ENCODE results near the gene LRRFIP1. TPM values are rescaled to one million over a fixed set of nuclear protein-coding genes. Genes with fewer than 3 reads are reported as not detected.
A peak's percentile ranks its signal among the peaks of the same experiment; 100 is the strongest.

LRRFIP1 gene
- total RNA-seq = 37.1 and 38.5 TPM in 2 replicates
- long read RNA-seq, partial matches to known transcripts = 10 of 20 reads
- long read RNA-seq, other reads (novel, unspliced or antisense) = 10 of 20 reads

GRCh38 chr2:237627441-237628246 is at the start of gene LRRFIP1:
Gene LRRFIP1, plus strand, starts transcription at chr2:237627587. Its CDS starts 58 bp downstream, at chr2:237627645.
- peak; percentile 24 for TF ChIP-seq CTCF (conservative IDR thresholded peaks at IDR 0.05)
- no peaks in the 10 kb centered on the region for H3K9me3 Mint-ChIP-seq
- peaks cover 24% of the 10 kb centered on the region for H3K27me3 Mint-ChIP-seq (ENCODE audit: low read depth)
- peaks cover 50% of the 10 kb centered on the region for H3K4me1 Mint-ChIP-seq
- peaks cover 5% of the 10 kb centered on the region for H3K36me3 Mint-ChIP-seq (ENCODE audit: low read depth)
- H3K4me3 Mint-ChIP-seq = peak within 1 kb of the TSS; percentile 93
- no peak for DNase-seq (ENCODE audit: low read depth, low spot score)
- H3K27ac Mint-ChIP-seq (ENCODE audit: unreplicated experiment) = peak within 1 kb of the TSS; percentile 89

GRCh38 chr2:237577956-237578870 is 49.2 kb upstream of the LRRFIP1 start:
- H3K27me3 Mint-ChIP-seq (ENCODE audit: low read depth) = peaks cover 2% of the 10 kb centered on the region
- H3K9me3 Mint-ChIP-seq = no peaks in the 10 kb centered on the region
- no peak overlapping the region for H3K27ac Mint-ChIP-seq (ENCODE audit: unreplicated experiment)
- peaks cover 14% of the 10 kb centered on the region for H3K4me1 Mint-ChIP-seq
- no peak for TF ChIP-seq CTCF (conservative IDR thresholded peaks at IDR 0.05)
- H3K36me3 Mint-ChIP-seq (ENCODE audit: low read depth) = no peaks in the 10 kb centered on the region
- H3K4me3 Mint-ChIP-seq = no peak overlapping the region
- no peak for DNase-seq (ENCODE audit: low read depth, low spot score)

GRCh38 chr2:237581326-237581725 is 46.1 kb upstream of the LRRFIP1 start:
- peaks cover 2% of the 10 kb centered on the region for H3K27me3 Mint-ChIP-seq (ENCODE audit: low read depth)
- H3K27ac Mint-ChIP-seq (ENCODE audit: unreplicated experiment) = no peak overlapping the region
- TF ChIP-seq CTCF (conservative IDR thresholded peaks at IDR 0.05) = no peak
- H3K4me1 Mint-ChIP-seq = peaks cover 18% of the 10 kb centered on the region
- no peaks in the 10 kb centered on the region for H3K36me3 Mint-ChIP-seq (ENCODE audit: low read depth)
- H3K9me3 Mint-ChIP-seq = peaks cover under 1% of the 10 kb centered on the region
- no peak for DNase-seq (ENCODE audit: low read depth, low spot score)
- H3K4me3 Mint-ChIP-seq = no peak overlapping the region

- DNase-seq (ENCODE audit: low read depth, low spot score) = peak; percentile 29
- peaks cover 2% of the 10 kb centered on the region for H3K27me3 Mint-ChIP-seq (ENCODE audit: low read depth)
- no peak overlapping the region for H3K4me3 Mint-ChIP-seq
- H3K4me1 Mint-ChIP-seq = peaks cover 25% of the 10 kb centered on the region
- H3K36me3 Mint-ChIP-seq (ENCODE audit: low read depth) = no peaks in the 10 kb centered on the region
- H3K9me3 Mint-ChIP-seq = peaks cover 2% of the 10 kb centered on the region
- H3K27ac Mint-ChIP-seq (ENCODE audit: unreplicated experiment) = peak overlapping the region; percentile 12
- peak; percentile 62 for TF ChIP-seq CTCF (conservative IDR thresholded peaks at IDR 0.05)
These were observed 45.3 kb upstream of the LRRFIP1 start for GRCh38 chr2:237581751-237582746.

All from neural crest cell (in vitro differentiated cells).